NCI-H2196 (cell line): Measurements from ENCODE around the gene RABL2A.
"Not testable (repeated sequence)": the region's sequence is repeated elsewhere in the genome, so short reads cannot be mapped to it uniquely, and the experiment has no call there.

Experiments used
- DNase-seq: peaks from one replicate; lab custom pipeline; 2025; ENCODE audit not compliant: unreplicated experiment; lab: John Stamatoyannopoulos, UW

The RABL2A gene

GRCh38 chr2:113606036-113606435 lies 21.0 kb upstream of the RABL2A start:
- not testable (repeated sequence) for DNase-seq

GRCh38 chr2:113609822-113610221 lies 17.2 kb upstream of the RABL2A start:
- not testable (repeated sequence) for DNase-seq

- not testable (repeated sequence) for DNase-seq
Measured at GRCh38 chr2:113621002-113621401, 6.1 kb upstream of the RABL2A start.

- not testable (repeated sequence) for DNase-seq
Measured at GRCh38 chr2:113625906-113626305, 1.2 kb upstream of the RABL2A start.

- not testable (repeated sequence) for DNase-seq
Measured at GRCh38 chr2:113632849-113633345, 5.8 kb downstream of the RABL2A start.

- not testable (repeated sequence) for DNase-seq
Measured at GRCh38 chr2:113635358-113635757, 8.3 kb downstream of the RABL2A start.

- not testable (repeated sequence) for DNase-seq
Measured at GRCh38 chr2:113636226-113636625, 9.2 kb downstream of the RABL2A start.

- not testable (repeated sequence) for DNase-seq
Measured at GRCh38 chr2:113638084-113638483, 11.0 kb downstream of the RABL2A start.

- DNase-seq: not testable (repeated sequence)
Measured at GRCh38 chr2:113646217-113646616, 19.2 kb downstream of the RABL2A start.

- DNase-seq: not testable (repeated sequence)
Measured at GRCh38 chr2:113650834-113651815, 24.1 kb downstream of the RABL2A start.

- not testable (repeated sequence) for DNase-seq
Measured at GRCh38 chr2:113652599-113652998, 25.5 kb downstream of the RABL2A start.

- DNase-seq: not testable (repeated sequence)
Measured at GRCh38 chr2:113656031-113656624, 29.1 kb downstream of the RABL2A start.

- not testable (repeated sequence) for DNase-seq
Measured at GRCh38 chr2:113657735-113658134, 30.7 kb downstream of the RABL2A start.

- DNase-seq: not testable (repeated sequence)
Measured at GRCh38 chr2:113663285-113664060, 36.4 kb downstream of the RABL2A start.

- not testable (repeated sequence) for DNase-seq
Measured at GRCh38 chr2:113664761-113665533, 37.9 kb downstream of the RABL2A start.

GRCh38 chr2:113669013-113669412 lies 41.9 kb downstream of the RABL2A start:
- DNase-seq: not testable (repeated sequence)

- DNase-seq: no peak
Measured at GRCh38 chr2:113672326-113672932, 45.4 kb downstream of the RABL2A start.

GRCh38 chr2:113675875-113676274 lies 48.8 kb downstream of the RABL2A start:
- no peak for DNase-seq

GRCh38 chr2:113676623-113677266 lies 49.7 kb downstream of the RABL2A start:
- DNase-seq: no peak
